Mononuclear cell (primary cell): ENCODE results near the gene TAGLN. TPM values are rescaled to one million over a fixed set of nuclear protein-coding genes. Genes with fewer than 3 reads are reported as not detected.

ENCODE experiments used
- H3K27me3 ChIP-seq: 2 replicates; pipeline ENCODE4 v1.6.0; 2011; ENCODE audit warnings: low read length, control low read depth; ENCODE audit not compliant: insufficient read depth
- H3K4me1 ChIP-seq: 2 replicates; pipeline ENCODE4 v1.5.1; 2011; ENCODE audit warnings: mild to moderate bottlenecking, low read length, control low read depth; ENCODE audit not compliant: insufficient read depth
- H3K4me3 ChIP-seq: 2 replicates; pipeline ENCODE4 v1.5.1; 2011; ENCODE audit warnings: mild to moderate bottlenecking, low read length, moderate library complexity
- H3K9me3 ChIP-seq: 2 replicates; pipeline ENCODE4 v1.5.1; 2011; ENCODE audit warnings: low read depth, mild to moderate bottlenecking, control low read depth, low read length
- total RNA-seq: library from RNA; depleted of rRNA; stranded (reverse); fragments of >200 nt; gene quantifications from one replicate; pipeline ENCODE4 v1.2.3, GENCODE V29; 2012

The TAGLN gene
- total RNA-seq, 1 donor, result 8.6 TPM

DNA sequence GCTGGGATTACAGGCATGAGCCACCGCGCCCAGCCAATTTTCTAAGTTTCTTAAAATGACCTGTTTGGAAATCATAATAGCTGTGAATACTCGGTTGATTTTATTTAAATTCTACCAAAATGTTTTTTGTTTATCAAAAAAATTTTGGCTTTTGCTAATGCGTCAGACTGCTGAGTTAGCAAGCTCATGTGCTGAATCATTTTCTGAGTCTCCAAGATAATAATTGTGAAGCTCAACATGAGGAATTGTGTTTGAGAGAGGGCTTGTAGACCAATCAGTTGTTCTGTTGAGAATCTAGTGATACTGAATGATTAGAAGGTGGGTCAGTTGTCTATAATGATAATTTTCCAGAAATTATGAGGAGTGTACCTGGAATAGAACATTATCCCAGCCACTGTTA, 49.2 kb downstream of the TAGLN start:
- H3K4me3 ChIP-seq, result no peak overlapping the region

DNA sequence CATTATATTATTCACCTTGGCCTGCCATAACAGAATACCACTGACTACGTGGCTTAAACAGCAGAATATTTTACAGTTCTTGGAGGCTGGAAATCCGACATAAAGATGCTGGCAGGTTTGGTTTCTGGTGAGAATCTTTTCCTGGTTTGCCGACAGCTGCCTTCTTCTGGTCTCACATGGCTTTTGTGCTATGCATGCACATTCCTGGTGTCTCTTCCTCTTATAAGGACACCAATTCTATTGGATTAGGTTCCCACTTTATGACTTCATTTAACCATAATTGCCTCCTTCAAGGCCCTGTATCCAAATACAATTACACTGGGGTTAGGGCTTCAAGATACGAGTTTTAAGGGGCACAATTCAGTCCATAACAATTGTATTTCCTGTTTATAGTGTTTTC, 50.4 kb downstream of the TAGLN start:
- no peaks in the 10 kb centered on the region for H3K9me3 ChIP-seq

More for the DNA sequence above, 49.2 kb downstream of the TAGLN start:
- H3K27me3 ChIP-seq, result no peaks in the 10 kb centered on the region
- no peaks in the 10 kb centered on the region for H3K9me3 ChIP-seq
- no peaks in the 10 kb centered on the region for H3K4me1 ChIP-seq

DNA sequence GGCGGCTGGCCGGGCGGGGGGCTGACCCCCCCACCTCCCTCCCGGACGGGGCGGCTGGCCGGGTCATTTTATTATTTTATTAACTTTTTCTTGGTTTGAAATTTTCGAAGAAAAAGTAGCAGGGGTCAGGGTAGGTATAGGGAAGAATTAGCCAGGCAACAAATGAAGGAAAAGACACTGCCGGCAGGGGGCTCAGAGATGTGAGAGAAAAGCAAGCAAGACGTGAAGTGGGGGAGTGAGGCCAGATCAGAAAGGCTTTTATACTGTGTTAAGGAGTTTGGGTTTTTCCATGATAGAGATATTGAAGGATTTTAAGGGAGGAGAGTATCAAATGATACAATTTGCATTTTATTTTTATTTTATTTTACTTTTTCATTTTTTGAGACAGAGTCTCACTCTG, 52.3 kb downstream of the TAGLN start:
- Histone ChIP-seq H3K9me3 (no peaks in the 10 kb centered on the region), H3K4me3 (no peak overlapping the region), H3K27me3 (no peaks in the 10 kb centered on the region), H3K4me1 (no peaks in the 10 kb centered on the region)

More for the DNA sequence above, 50.4 kb downstream of the TAGLN start:
- Histone ChIP-seq H3K27me3 (no peaks in the 10 kb centered on the region), H3K4me3 (no peak overlapping the region), H3K4me1 (no peaks in the 10 kb centered on the region)

DNA sequence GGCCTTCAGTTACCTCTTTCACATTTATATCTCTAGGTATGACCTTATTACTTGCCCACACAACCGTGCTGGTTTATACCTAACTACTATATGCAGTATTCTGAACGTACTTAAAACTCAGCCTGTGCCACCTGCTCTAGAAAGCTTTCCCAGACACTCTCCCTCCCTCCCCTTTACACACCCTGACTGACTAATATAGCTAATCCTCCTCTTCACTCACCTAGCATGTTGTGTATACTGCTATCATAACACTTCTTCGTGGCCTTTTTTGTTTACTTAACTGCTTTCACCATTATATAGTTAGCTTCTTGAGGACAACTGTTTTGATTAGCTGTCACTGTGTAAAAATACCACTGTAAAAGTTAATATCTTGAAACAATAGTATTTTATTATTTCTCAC, 56.8 kb downstream of the TAGLN start:
- H3K9me3 ChIP-seq, result no peaks in the 10 kb centered on the region
- no peaks in the 10 kb centered on the region for H3K27me3 ChIP-seq
- no peak overlapping the region for H3K4me3 ChIP-seq
- H3K4me1 ChIP-seq, result no peaks in the 10 kb centered on the region

GRCh38 chr11:117256573-117256972, 57.4 kb downstream of the TAGLN start:
- no peaks in the 10 kb centered on the region for H3K9me3 ChIP-seq
- no peaks in the 10 kb centered on the region for H3K4me1 ChIP-seq
- H3K27me3 ChIP-seq, result no peaks in the 10 kb centered on the region
- no peak overlapping the region for H3K4me3 ChIP-seq

Other genes starting within 250 kb of the TAGLN start
- gene SIK3, start 100.9 kb upstream of the TAGLN start, total RNA-seq, result 40.0 TPM
- gene PAFAH1B2, start 55.1 kb upstream of the TAGLN start, total RNA-seq, result 110 TPM
- gene SIDT2, start 20.6 kb upstream of the TAGLN start, total RNA-seq, result 46.6 TPM
- 96.1 TPM for gene PCSK7, start 32.7 kb downstream of the TAGLN start, total RNA-seq
- 4.7 TPM for gene RNF214, start 33.3 kb downstream of the TAGLN start, total RNA-seq
- 0.52 TPM for gene BACE1-AS, start 92.0 kb downstream of the TAGLN start, total RNA-seq
- 1.9 TPM for gene BACE1, start 116.9 kb downstream of the TAGLN start, total RNA-seq
- gene CEP164, start 128.5 kb downstream of the TAGLN start, total RNA-seq, result 13.4 TPM